Common myeloid progenitor, CD34-positive (primary cell): Measurements from ENCODE around the gene PEF1.

Source experiments
- CTCF ChIA-PET: fragments of 350-600 bp; sonication (Branson Sonifier 250); formaldehyde crosslinking; loops from one replicate; lab custom pipeline; 2021; ENCODE audit warnings: antibody characterized with exemption; lab: Charles Lee
- POLR2A ChIA-PET: fragments of 350-600 bp; sonication (Branson Sonifier 250); formaldehyde crosslinking; loops from one replicate; lab custom pipeline; 2021; ENCODE audit warnings: antibody characterized with exemption; lab: Charles Lee
- DNase-seq, 3 donors: peaks; one replicate each; pipeline versions ENCODE4 v3.0.0 to v3.0.0-alpha.2; 2013
- H3K27ac ChIP-seq, 2 experiments: 1 replicate in 1 of 2; 2 replicates in 1 of 2; pipeline ENCODE4 v1.7.0; 2013; ENCODE audit warnings: inconsistent platforms in 2 of 2, low read length in 2 of 2, mild to moderate bottlenecking in 2 of 2, low read depth in 1 of 2, moderate library complexity in 1 of 2; ENCODE audit not compliant: severe bottlenecking in 2 of 2, insufficient read depth in 1 of 2, poor library complexity in 1 of 2
- H3K27me3 ChIP-seq, 5 experiments: replicated peaks in 2 of 5; 1 replicate in 3 of 5; 2 replicates in 2 of 5; pipeline versions ENCODE4 v1.6.1 to v1.7.0; 2013; ENCODE audit warnings: low read length in 4 of 5, mild to moderate bottlenecking in 2 of 5, moderate library complexity in 2 of 5, inconsistent platforms in 1 of 5; ENCODE audit not compliant: insufficient read depth in 5 of 5, control insufficient read depth in 4 of 5
- H3K36me3 ChIP-seq, 4 experiments: 1 replicate in 2 of 4; 2 replicates in 2 of 4; pipeline versions ENCODE4 v1.6.1 to v1.7.0; 2013; ENCODE audit warnings: low read length in 3 of 4, control low read depth in 1 of 4, mild to moderate bottlenecking in 1 of 4; ENCODE audit not compliant: control insufficient read depth in 4 of 4, insufficient read depth in 4 of 4
- H3K4me1 ChIP-seq, 4 experiments: 1 replicate in 3 of 4; 2 replicates in 1 of 4; pipeline versions ENCODE4 v1.6.1 to v1.7.1; 2013; ENCODE audit warnings: low read length in 3 of 4, mild to moderate bottlenecking in 3 of 4, control low read depth in 1 of 4, inconsistent platforms in 1 of 4, moderate library complexity in 1 of 4; ENCODE audit not compliant: control insufficient read depth in 4 of 4, insufficient read depth in 4 of 4; ENCODE audit errors: control extremely low read depth in 1 of 4
- H3K4me3 ChIP-seq, 7 experiments: 1 replicate in 4 of 7; 2 replicates in 3 of 7; pipeline versions ENCODE4 v1.5.1 to v1.7.0; 2013; ENCODE audit warnings: mild to moderate bottlenecking in 7 of 7, low read length in 6 of 7, moderate library complexity in 6 of 7, inconsistent platforms in 2 of 7, low read depth in 2 of 7, control low read depth in 1 of 7; ENCODE audit not compliant: insufficient read depth in 4 of 7, control insufficient read depth in 1 of 7; ENCODE audit errors: extremely low read depth in 1 of 7
- H3K9me3 ChIP-seq, 5 experiments: 1 replicate in 4 of 5; 2 replicates in 1 of 5; pipeline versions ENCODE4 v1.6.1 to v1.7.1; 2013; ENCODE audit warnings: low read length in 4 of 5, mild to moderate bottlenecking in 2 of 5, inconsistent platforms in 1 of 5, low read depth in 1 of 5, moderate library complexity in 1 of 5; ENCODE audit not compliant: control insufficient read depth in 4 of 5, insufficient read depth in 2 of 5; ENCODE audit errors: control extremely low read depth in 1 of 5
- WGBS: methylation state at CpG from one replicate; pipeline ENCODE4 v1.1.5; 2013; ENCODE audit not compliant: insufficient coverage; 5-methylcytosine and 5-hydroxymethylcytosine counted together

The PEF1 gene

DNA sequence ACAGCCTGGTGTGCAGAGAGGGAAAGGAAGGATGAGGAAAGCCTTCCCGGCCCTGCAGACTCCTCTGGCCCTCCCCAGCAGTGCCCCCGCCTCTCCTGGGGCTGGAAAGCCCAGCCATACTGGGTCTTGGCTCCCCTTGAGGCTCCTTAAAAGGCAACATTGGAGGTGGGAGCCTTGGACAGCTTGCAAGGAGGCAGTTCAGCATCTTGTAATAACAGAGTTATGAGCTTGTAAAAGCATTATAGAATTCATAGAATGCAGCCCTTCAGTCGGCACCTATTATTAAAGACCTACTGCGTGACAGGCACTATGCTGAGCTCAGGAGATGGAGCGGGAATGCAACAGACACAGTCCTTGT lies 64.2 kb downstream of the PEF1 start:
- WGBS: 97% methylated on average over 5 of the region's 5 CpGs
- Histone ChIP-seq H3K27me3 (peaks cover 0 to 5% (median 0%) of the 10 kb centered on the region in 5 experiments), H3K27ac (no peak overlapping the region), H3K4me1 (peaks cover 0 to 24% (median 16%) of the 10 kb centered on the region in 4 experiments), H3K9me3 (no peaks in the 10 kb centered on the region), H3K4me3 (no peak overlapping the region), H3K36me3 (no peaks in the 10 kb centered on the region)
- DNase-seq: no peak
- CTCF ChIA-PET: interaction anchor here (1.0 to 2.0 kb wide), 4 partner anchors 9 to 31 kb away, joined by 3 to 5 read pairs (median 4); no protein-coding TSS in a partner anchor
- POLR2A ChIA-PET: no interaction called here
